Peyer's patch (tissue), 4 donors: ENCODE measurements around the gene LRRC8A.

Source experiments
- POLR2A ChIP-seq, 2 donors: fragments of 450-650 bp; IDR thresholded peaks; one replicate each; pipeline ENCODE4 v1.5.1; 2017; ENCODE audit warnings: antibody characterized with exemption in 2 of 2, mild to moderate bottlenecking in 2 of 2, moderate library complexity in 2 of 2
- TF ChIP-seq, protein P1 (sequence below), 6 experiments: fragments of 450-650 bp in 4 of 6; fragments of 200-600 bp in 2 of 6; sonication (generic) in 1 of 6; IDR thresholded peaks; one replicate each; pipeline ENCODE4 v1.5.1; 2017 to 2019; ENCODE audit warnings: antibody characterized with exemption in 6 of 6, mild to moderate bottlenecking in 3 of 6, moderate library complexity in 1 of 6

DNA sequence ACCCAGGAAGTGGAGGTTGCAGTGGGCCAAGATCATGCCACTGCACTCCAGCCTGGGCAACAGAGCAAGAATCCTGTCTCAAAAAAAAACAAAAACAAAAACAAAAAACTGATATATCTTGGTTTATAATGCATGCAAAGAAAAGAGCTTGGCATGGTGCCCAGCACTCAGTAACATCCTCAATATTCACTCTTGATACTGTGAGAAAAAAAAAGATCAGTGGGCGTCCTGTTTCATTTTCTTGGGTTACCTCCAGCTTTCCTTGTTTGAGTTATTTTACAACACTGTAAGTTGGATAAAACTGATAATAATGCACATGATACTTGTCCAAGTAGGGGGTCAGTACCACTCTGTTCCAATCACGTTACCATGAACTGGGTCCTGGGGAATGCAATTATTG lies 46.7 kb downstream of the LRRC8A start:
- TF ChIP-seq, protein P1, sequence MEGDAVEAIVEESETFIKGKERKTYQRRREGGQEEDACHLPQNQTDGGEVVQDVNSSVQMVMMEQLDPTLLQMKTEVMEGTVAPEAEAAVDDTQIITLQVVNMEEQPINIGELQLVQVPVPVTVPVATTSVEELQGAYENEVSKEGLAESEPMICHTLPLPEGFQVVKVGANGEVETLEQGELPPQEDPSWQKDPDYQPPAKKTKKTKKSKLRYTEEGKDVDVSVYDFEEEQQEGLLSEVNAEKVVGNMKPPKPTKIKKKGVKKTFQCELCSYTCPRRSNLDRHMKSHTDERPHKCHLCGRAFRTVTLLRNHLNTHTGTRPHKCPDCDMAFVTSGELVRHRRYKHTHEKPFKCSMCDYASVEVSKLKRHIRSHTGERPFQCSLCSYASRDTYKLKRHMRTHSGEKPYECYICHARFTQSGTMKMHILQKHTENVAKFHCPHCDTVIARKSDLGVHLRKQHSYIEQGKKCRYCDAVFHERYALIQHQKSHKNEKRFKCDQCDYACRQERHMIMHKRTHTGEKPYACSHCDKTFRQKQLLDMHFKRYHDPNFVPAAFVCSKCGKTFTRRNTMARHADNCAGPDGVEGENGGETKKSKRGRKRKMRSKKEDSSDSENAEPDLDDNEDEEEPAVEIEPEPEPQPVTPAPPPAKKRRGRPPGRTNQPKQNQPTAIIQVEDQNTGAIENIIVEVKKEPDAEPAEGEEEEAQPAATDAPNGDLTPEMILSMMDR (IDR thresholded peaks at IDR 0.05): no peak
- TF ChIP-seq POLR2A (IDR thresholded peaks at IDR 0.05): no peak
